GM21526 (cell line): ENCODE measurements around the gene ZNF668.
"Not testable (repeated sequence)": the region's sequence is repeated elsewhere in the genome, so short reads cannot be mapped to it uniquely, and the experiment has no call there.

ENCODE experiments used
- ATAC-seq: cut with Tn5 transposase; IDR thresholded peaks from one replicate; pipeline ENCODE4 v1.9.1; 2021; ENCODE audit warnings: moderate library complexity; ENCODE audit not compliant: unreplicated experiment, low FRiP score

ZNF668 gene

DNA sequence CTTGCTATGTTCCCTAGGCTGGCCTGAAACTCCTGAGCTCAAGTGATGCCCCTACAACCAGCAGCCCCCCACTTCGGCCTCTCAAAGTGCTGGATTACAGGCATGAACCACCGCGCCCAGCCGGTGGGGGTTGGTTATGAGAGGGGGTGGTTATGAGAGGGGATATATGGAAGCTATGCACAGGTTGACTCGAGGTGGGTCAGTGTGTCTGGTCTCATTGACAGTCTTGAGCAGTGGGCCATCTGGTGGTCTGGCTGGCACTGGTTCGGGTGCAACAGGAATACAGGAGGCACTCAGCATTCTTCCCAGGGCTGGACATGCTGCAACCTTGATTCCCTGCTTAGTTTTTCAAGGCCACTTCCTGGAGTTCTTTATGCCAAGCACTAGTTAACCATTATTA lies 58.0 kb downstream of the ZNF668 start:
- no peak for ATAC-seq

DNA sequence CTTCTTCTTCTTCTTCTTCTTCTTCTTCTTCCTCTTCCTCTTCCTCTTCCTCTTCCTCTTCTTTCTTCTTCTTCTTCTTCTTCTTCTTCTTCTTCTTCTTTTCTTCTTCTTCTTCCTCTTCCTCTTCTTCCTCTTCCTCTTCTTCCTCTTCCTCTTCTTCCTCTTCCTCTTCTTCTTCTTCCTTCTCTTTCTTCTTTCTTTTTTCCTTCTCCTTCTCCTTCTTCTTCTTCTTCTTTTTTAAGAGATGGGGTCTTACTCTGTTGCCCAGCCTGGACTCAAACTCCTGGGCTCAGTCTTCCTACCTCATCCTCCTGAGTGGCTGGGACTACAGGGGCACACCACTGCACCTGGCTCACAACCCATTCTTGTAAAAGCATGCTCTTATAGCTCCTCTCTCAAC lies 60.7 kb downstream of the ZNF668 start:
- ATAC-seq, result not testable (repeated sequence)

DNA sequence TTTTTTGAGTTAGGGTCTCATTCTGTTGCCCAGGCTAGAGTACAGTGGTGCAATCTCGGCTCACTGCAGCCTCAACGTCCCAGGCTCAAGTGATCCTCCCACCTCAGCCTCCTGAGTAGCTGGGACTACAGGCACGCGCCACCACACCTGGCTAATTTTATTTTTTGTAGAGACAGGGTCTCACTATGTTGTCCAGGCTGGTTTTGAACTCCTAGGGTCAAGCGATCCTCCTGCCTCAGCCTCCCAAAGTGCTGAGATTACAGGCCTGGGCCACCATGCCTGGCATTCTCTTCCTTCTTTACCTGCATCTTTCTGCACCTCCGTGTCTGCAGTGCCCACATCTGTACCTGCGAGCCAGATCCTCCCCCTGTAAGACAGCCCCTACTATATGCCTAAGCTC lies 62.2 kb downstream of the ZNF668 start:
- not testable (repeated sequence) for ATAC-seq
